ENCODE measurements around the gene CDH4.

Gene CDH4

GRCh38 chr20:61541537-61541936, 289.5 kb downstream of the CDH4 start:
- FAIRE-seq: no peak

- FAIRE-seq: no peak
These were observed 291.0 kb downstream of the CDH4 start for GRCh38 chr20:61543086-61543485.

DNA sequence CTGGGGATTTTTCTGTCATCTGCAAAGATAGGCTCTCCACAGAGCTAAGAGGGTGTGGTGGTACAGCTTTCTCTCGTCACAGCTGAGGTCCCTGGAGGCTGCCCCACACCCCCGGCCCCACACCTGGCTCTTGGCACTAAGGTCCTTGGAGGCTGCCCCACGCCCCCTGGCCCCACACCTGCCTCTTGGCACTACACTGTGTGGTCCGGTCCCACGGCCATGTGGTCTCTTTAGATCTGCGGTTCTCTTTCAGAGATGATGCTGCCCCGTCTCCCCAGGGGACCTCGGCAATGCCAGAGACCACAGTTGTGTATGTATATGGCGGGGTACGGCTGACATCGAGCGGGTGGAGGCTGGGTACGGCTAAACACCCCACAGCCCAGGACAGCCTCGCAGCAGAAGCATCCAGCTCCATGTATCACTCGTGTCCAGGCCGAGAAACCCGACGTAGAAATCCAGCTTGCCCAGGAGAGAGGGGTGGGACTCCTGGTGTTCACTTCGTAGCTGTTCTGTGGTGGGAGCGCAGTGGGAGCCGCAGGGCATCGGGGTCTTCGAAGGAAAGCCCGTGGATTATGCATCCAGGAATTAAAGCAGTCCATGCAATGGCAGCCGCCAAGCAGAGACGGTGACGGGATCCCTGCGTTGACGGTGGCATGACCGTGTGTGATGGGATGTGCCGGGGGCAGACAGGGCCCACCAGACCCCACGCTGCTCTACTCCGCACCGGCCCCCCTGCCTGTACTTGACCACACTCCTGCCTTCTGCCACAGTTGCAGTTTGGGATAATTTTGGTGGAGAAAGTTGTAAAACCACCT, 292.1 kb downstream of the CDH4 start:
- FAIRE-seq: no peak

- no peak for FAIRE-seq
These were observed 293.1 kb downstream of the CDH4 start for GRCh38 chr20:61544910-61545889.

DNA sequence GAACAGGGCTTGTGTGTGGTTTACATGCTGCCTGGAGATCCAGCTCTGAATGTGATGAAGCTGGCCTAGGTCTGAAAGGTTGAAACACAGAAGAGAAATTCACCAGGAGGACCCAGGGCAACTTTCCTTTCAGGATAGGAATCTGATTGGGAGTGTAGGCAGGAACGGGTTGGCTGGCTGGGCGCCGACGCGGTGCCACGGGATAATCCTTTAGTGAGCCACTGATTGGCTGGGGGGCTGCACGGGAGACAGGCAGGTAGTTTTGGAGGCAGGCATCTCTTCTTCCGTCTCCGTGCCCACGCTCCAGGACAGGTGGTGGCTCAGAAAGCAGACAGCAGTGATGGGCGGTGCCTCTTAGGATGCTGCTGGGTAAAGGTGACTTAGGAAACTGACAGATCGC, 294.6 kb downstream of the CDH4 start:
- no peak for FAIRE-seq

DNA sequence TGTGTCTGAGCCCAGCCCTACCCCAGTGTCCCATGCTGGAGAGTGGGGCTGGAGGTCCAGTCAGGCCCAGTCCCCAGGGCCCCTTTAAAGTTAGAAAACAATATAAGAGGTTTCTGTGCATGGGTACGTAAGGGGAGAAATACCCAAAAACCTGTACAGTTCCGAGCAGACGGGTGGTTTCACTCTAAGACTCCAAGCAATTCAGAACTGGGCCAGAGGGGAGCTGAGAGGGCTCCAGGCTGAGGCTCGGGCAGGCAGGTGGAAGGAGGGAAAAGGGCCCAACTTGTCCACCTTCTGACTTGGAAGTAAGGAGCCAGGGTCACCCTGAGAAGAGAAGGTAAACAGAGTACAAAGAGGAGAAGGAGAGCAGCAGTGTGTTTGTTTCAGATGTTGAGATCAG, 296.0 kb downstream of the CDH4 start:
- no peak for FAIRE-seq

DNA sequence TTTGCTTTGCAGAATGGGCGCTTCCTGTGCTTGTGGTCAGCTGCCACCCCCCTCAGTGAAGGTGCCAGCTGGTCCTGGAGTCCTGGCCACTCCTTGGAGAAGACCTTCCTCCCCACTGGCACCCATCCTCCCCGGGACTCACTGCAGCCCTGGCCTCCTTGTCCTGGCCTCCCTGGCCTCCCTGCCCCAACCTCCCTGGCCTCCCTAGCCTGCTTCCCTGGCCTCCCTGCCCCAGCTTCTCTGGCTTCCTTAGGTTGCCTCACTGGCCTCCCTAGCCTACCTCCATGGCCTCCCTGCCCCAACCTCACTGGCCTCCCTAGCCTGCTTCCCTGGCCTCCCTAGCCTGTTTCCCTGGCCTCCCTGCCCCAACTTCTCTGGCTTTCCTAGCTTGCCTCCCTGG, 297.8 kb downstream of the CDH4 start:
- FAIRE-seq: no peak

- FAIRE-seq: no peak
These were observed 299.3 kb downstream of the CDH4 start for GRCh38 chr20:61551401-61551800.

DNA sequence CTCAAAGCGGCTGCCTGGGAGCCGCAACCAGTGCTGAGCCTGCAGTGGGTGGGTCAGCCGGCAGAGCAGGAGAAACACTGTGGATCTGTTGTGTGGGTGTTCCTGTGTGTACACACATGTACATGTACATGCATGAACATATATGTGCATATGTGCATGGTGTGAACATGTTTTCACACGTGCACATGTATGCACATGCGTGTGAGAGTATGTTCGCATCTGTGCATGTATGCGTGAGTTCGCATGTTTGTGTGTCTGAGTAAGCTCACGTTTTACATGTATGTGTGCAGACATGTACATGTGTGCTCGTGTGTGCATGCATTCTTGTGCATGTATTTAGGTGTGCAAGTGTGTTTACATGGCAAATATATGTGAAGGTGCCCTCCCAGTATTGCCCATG, 302.6 kb downstream of the CDH4 start:
- FAIRE-seq: no peak

- FAIRE-seq: no peak
These were observed 303.5 kb downstream of the CDH4 start for GRCh38 chr20:61555566-61555965.

DNA sequence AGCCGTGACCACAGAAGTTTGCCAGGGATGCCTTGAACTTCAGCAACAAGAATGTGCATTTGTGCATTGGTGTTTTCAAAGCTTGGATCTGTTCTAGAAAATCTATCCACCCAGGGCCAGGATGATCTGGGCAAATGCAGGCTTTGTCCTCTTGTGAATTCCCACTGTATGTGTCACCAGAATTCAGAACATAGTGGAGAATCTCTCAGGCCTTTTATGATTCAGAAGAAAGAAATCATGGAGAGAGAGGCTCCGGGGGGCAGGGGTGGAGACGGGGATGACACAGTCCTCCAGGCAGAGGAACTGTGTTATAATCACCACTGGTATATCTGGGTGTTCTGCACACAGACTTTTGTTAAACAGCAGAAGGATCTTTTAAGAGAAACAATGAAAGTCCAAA, 304.1 kb downstream of the CDH4 start:
- no peak for FAIRE-seq

GRCh38 chr20:61556673-61557072, 304.6 kb downstream of the CDH4 start:
- FAIRE-seq: no peak

DNA sequence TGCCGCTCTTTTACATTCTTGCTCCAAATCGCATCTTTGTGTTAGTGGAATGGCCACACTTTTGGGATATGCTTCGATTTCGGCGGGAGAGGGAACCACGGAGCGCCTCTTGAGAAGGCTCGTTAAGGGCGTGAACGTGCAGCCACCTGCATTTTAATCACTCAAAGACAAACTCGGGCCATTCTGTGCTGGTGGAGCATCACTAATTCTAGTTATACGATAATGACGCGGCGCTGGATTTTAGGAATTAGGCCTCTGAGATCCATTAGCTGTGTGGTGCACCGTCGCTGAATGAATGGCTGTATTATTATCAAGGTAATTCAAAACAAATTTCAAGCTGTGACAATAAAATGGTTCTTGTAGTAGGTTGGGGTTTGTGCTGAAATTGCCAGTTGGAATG, 305.6 kb downstream of the CDH4 start:
- FAIRE-seq: no peak

GRCh38 chr20:61558726-61559125, 306.7 kb downstream of the CDH4 start:
- no peak for FAIRE-seq

GRCh38 chr20:61559706-61560315, 307.8 kb downstream of the CDH4 start:
- FAIRE-seq: no peak

DNA sequence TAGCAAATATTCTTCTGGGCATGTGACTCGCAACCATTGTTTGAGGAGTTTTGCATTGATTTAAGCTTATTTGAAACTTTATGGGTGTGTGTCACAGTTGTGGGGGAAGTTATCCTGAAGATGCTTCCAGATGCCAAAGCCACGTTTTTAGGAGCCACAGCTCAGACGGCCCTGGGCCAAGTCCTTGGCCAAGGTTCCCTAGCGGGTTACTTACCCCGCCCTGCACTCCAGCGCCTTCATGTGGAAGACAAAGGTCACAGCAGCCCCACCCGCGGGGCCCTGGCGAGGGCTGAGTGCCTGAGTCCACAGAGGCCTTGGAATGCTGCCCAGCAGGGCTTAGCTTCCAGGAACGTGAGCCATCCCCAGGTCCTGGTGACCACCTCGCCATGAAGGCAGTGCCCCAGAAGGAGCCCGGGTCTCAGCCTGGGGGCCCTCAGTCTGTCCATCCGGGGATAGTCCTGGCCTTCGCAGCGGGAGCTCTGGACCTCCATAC, 308.3 kb downstream of the CDH4 start:
- no peak for FAIRE-seq

DNA sequence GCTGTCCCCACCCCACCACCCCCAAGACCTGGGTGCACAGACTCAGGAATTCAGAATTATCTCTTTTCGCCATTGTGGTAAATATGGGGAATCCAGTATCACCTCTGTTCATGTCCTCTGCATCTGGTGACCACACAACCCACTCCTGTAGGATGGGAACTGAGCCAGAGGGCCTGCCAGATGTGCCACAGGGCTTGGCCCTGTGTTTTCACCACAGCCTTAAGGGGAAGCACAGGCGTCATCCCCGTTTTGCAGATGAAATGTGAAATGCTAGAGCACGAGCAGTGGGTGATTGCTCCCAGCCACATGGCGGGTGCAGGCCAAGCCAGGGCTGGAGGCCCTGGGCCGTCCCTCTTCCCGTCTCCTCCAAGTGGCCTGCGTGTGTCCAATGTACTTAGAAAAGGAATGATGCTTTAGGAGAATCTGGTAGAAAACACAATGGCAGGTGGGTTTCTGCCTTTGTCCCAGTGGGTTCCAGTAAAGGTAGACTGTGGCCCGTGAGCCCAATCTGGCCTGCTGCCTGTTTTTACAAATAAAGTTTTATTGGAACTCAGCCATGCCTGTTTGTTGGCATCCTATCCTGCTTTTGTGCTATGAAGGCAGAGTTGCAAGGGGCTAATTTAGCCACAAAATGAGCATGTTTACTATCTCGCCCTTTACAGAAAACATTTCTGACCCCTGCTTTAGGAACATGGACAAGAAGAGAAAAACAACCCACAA, 309.2 kb downstream of the CDH4 start:
- no peak for FAIRE-seq

GRCh38 chr20:61562491-61562890, 310.4 kb downstream of the CDH4 start:
- no peak for FAIRE-seq

DNA sequence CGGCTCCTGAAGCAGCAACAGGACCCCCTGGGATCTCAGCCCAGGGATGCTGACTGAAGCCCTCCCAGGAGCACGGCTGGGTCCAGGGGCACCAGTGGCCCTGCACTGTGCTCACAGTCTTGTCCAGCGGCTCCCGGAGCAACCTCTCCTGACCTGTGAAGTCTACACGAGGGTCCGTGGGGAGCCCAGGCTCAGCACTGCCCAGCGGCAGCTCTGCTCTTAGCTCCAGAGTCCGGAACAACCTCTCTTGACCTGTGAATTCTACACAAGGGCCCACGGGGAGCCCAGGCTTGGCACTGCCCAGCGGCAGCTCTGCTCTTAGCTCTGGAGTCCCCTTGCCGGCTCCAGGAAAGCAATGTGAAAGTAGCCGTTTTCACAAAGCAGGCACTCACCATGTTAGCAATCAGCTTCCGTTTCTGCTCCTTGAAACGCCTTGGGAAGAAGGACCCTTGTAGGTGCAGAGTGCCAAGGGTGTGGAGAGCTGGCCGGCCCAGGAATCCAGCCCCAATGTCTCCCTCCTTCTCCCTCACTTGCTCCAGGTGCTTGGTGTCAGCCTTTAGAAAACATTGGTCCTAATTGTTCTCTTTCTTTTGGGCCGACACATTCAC, 310.9 kb downstream of the CDH4 start:
- FAIRE-seq: no peak

- FAIRE-seq: no peak
These were observed 312.6 kb downstream of the CDH4 start for GRCh38 chr20:61564628-61565027.

- FAIRE-seq: no peak
These were observed 313.7 kb downstream of the CDH4 start for GRCh38 chr20:61565791-61566190.

DNA sequence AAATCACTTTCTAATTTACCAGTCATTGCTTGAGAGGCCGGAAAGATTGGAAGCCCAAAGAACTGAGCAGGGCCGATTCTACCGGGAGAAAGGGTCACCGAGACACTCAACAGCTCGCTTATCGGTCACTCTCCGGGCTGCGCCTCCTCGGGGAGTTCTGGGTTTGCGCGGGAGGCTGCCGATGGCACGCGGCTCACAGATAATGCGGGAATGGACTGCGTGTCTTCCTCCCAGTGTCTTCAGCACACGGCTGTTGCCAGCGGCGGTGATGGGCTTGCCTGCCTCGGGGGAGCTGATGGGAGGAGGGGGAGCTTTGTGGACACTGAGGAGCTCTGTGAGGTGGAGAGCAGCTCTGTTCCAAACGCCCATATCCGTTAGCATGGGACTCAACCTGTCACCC, 314.6 kb downstream of the CDH4 start:
- FAIRE-seq: no peak

All from TTC549 (cell line).